GM21576 (cell line): Measurements from ENCODE around the gene TRIM45.
"Not testable (repeated sequence)": the region's sequence is repeated elsewhere in the genome, so short reads cannot be mapped to it uniquely, and the experiment has no call there.

ENCODE experiments used
- ATAC-seq: cut with Tn5 transposase; IDR thresholded peaks from one replicate; pipeline ENCODE4 v1.9.1; 2021; ENCODE audit warnings: mild to moderate bottlenecking, moderate library complexity; ENCODE audit not compliant: unreplicated experiment

TRIM45 gene

DNA sequence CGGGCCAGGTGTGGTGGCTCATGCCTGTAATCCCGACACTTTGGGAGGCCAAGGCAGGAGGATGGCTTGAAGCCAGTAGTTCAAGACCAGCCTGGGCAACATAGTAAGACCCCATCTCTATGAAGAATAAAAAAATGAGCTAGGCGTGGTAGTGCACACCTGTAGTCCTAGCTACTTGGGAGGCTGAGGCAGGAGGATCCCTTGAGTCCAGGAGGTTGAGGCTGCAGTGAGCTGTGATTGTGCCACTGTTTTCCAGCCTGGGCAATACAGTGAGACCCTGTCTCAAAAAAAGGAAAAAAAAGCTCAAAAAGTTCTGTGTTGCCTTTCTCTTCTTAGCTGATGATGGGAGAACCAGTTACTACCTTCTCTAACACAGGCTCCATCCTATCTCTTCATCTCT lies 19.7 kb downstream of the TRIM45 start:
- not testable (repeated sequence) for ATAC-seq

DNA sequence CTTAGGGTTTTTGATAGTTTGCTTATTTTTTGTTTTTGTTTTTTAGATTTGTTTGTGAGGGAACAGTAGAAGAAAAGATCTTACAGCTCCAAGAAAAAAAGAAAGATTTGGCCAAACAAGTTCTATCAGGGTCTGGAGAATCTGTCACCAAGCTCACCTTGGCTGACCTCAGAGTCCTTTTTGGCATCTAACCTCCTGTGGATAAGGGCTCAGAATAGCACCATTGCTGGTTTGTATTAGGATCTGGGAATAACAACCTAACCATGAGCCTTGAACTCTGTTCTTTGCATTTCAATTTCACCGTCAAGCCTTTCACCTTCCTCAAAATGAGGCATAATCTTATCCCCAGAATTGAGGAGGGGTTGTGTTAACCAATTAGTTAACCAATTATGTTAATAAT lies 20.2 kb downstream of the TRIM45 start:
- no peak for ATAC-seq

DNA sequence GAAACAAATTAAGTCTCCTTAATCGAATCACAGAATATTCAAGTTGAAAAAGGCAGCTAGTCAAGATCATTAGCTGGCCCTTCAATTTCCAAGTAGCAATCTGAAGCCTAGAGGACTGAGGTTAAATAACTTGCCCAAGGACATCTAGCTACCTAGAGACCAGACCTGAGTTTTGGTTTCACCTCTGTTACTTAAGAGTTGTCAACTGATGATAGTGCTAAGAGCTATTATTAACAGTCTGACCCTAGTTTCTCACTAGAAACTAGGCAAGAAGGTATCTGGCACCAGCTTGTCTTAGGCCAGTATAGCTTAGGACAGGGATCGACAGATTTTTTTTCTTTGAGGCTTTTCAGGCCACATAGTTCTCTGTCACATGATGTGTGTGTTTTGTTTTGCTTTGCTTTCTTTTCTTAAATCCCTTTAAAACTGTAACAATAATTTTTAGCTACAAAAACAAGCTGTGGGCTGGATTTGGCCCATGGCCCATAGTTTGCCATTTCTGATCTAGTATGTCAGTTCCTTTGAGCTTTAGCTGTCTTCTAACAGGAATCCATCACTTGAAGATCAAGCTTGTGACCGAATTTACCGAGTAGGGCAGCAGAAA lies 23.2 kb downstream of the TRIM45 start:
- ATAC-seq, result no peak

DNA sequence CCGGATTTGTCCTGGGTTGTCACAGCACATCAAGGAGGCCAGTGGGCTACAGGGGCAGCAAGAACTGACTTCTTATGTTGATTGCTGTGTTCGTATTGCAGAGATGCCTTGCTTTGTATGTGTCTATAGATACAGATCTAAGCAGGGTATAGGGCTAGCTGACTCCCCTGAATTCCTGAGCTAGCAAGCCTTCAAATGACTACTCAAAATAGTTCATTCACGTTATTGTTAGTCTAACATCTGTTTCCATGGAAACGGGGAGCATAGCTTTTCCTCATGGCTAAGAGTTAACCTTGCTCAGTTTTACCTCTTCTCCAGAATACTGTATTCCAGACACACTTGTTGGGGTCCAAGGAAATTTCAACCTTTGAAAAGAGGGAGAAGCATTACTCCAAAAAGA lies 24.1 kb downstream of the TRIM45 start:
- ATAC-seq, result no peak

DNA sequence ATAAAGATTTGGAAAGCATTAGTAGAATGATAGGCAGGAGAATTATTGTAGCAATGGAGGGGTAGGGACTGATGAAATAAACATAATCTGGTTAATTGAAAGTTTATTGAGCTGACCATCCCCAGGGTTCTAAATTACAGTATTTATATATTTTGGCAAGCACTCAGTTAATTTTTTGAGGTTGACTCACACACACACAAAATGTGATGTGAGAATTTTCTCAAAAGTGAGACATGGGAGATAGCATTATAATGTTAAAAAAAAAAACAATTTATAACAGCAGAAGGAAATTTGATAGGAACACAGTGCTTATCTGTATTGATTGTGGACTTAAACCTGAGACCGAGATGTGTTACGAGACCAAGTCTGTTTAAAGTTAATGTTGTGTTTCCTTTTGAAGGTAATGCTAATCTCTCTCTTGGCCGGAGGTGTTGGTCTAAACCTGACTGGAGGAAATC lies 24.6 kb downstream of the TRIM45 start:
- no peak for ATAC-seq

DNA sequence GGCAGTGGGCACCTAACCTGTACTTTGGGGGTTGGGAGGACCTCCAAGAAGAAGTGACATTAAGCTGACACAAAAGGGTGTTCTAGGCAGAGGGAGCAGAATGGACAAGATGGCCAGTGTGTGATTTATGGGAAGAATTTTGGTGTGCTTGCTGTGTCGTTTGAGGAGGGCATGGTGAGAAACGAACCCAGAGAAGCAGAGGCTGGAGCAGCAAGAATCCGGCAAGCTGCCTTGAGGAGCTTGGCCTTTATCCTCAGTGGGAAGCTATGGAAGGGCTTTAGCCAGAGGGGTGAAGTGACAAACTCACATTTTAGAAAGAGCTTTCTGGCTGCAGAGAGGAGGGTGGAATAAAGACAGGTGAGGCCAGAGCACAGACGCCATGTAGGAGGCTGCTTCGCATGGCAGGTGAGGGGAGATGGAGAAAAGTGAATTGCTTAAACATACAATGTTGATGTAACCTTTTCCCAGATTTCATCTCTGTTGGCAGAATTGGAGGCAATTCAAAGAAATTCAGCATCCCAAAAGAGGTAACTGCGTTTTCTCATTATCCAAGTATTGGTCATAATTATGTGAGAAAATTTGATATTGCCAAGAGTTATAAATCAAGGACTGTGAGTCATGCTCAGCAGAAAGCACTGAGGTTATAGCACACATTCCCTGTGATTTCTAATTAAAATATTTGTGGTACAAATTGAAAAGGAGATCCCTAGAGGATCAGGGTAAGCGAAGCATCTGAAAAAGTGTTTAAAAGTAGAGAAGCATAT lies 26.5 kb downstream of the TRIM45 start:
- ATAC-seq, result no peak

DNA sequence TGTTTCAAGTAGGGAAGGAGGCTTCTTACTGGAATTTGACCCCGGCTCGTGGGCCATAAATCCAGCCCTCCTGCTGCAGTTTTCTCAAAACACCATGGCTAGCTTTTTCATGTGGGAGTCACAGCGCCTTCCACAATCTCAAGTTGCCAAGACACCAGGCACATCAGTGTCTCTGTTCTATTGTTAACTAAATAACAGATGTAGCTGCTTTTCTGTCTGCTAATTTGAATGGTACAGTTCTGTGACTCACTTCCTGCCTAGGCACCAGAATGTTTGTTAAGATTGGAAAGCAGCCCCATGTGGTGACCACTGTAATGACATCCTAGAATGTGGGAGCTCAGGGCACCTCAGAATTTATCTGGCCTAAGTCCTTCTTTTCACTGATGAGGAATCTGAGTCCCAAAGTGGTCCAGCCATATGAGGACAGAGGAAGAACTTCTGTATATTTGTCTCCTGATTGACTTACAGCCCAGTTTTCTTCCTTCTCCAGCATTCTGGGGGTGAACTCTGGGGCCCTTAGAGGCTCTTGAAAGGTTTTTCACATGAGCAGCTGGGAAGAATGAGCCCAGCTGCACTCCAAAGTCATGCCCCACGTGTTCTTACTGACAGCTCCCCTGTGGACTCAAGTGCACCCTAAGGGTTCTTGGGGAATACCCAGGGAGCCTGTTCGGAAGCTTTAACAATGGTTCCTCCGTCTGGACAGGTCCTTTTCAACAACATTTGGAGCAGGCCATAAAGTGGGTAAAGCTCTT lies 27.5 kb downstream of the TRIM45 start:
- peak; percentile 78 for ATAC-seq

DNA sequence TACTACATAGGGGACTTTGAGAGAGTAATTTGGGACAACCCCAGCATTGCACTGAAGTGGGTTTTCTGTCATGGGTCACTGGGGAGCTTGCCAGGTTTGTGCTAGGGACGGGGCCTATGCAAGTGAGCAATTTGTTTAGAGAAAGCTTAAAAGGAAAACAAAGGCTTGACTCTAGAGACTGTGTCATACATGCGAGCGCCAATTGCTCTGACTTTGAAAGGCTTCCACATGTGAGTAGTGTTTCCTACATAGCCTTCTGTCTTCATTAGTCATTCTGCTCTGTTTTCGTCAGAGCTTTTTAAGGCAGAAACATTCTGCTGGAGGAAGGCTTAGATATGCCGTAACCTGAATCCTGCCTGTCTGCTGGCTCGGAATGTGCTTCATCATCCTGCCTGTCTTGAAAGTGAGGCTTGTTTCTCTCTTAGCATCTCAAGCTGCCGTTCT lies 28.4 kb downstream of the TRIM45 start:
- ATAC-seq, result no peak

DNA sequence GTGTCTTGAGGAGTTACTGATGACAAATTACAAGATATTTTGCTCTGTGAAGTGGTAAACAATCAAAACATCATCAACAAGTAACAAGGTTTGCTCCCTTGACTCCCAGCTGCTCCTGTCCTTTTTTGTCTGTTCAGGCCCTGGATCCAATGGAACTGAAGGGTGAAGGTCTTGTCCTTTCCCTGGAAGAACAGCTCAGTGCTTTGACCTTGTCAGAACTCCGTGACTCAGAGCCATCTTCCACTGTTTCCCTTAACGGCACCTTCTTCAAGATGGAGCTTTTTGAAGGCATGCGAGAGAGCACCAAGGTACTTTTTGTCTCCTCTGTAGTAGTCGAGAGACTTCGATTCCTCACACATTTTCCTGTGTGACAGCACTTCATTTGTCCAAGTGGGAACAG lies 29.0 kb downstream of the TRIM45 start:
- ATAC-seq, result no peak

DNA sequence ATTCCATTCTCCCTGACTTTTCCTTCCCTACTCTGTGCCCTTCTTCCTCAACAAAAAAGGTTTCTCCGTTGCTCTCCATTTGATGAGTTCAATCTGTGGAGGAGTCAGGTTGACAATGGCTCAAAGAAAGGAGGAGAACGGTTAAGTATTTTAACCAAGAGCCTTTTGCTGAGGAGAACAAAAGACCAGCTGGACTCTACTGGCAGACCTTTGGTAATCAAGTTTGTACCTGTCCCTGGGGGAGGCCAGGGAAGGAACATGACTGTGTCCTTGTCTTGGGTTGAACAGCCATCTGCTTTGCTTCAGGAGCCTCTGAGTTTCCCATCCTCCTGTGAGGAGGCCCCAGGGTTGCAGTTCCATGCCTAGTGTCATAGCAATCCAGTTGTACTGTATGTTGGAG lies 31.6 kb downstream of the TRIM45 start:
- no peak for ATAC-seq

DNA sequence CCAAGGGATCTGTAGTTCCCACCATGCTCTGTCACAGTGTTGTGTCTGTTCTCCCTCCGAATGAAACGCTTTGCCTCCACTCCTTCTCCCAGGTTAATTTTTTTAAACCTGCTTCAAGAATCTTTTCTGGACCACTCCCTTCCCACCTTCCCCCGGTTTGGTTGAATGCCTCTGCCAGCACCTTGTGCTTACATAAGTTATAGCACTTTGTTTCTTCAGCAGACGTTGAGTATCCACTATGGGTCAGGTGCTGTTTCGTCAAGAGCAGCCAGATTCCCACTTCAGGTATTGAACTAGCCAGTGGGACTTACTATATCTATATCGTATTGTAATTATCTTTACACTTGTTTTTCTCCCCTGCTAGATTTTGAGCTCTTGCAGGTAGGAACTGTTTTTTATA lies 33.9 kb downstream of the TRIM45 start:
- no peak for ATAC-seq

DNA sequence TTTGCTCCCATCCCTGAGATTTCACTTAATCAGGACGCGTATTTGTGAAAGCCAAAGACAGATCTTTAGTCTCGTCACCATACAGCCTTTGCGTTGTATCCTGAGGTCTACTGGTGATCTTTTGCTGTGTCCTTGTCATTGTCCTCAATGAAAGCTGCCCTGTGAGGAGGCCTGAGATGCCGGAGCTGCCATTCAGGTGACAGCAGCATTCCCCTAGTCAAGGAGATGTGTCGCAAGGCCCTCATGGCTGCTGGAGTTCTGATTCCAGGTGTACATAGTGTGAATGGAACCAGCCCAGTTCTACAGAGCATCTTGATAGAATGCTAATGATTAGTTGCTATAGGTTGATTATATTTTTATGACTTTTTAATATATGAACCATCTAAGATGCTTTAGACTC lies 37.3 kb downstream of the TRIM45 start:
- no peak for ATAC-seq

DNA sequence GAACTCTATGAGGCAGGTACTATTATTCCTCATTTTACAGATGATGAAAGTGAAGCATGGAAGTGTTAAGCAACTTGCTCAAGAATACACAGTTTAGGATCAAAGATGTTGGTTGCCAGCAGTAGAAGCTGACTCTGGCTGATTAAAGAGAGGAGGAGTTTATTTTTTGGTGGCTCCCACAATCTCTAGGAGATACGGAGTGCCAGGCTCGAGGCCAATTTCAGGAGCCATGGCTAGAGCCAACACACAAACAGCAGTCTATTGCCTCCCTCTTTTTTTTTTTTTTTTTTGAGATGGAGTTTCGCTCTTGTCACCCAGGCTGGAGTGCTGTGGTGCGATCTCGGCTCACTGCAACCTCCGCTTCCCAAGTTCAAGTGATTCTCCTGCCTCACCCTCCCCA lies 41.8 kb downstream of the TRIM45 start:
- ATAC-seq, result no peak

DNA sequence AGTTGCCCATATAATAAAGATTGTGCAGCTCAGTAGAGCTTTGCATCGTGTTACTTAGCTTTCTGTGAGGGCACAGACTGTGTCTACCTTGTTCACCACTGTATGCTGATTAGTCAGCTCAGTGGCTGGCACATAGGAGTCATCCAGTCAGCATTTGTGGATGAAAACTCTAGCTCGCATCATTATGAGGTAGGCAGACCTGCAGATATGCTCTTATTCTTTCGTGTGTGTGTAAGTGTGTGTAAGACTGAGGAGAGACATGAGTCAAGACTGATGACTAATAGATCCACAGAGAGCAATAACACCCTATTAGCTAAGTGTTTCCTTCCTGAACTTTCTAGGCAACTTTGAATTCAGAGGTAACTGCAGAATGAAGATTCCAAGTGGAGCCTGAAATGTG lies 44.3 kb downstream of the TRIM45 start:
- ATAC-seq, result no peak

DNA sequence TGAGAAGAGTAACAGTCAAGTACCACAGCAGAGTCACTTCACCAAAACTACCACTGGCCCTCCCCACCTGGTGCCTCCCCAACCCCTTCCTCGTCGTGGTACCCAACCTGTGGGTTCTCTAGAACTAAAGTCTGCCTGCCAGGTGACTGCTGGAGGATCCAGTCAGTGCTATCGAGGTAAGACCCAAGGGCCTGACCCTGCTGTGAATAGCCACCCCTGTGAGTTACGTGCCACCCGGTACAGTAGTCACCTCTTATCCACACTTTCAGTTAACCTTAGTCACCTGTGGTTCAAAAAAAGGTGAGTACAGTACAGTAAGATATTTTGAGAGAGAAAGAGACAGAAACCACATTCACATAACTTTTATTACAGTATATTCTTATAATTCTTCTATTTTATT lies 44.9 kb downstream of the TRIM45 start:
- ATAC-seq, result no peak

DNA sequence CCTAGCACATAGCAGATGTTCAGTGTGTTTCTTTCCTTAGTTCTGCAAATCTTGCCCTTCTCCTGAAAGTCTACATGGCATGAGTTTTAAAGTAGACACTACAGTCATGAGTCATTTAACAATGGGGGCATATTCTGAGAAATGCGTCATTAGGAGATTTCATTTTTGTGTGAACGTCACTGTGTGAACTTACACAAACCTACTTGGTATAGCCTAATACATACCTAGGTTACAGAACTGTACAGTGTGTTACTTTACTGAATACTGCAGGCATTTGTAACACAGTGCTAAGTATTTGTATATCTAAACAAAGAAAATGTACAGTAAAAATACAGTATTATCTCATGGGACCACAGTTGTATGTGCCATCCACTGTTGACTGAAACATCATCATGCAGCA lies 51.4 kb downstream of the TRIM45 start:
- no peak for ATAC-seq

DNA sequence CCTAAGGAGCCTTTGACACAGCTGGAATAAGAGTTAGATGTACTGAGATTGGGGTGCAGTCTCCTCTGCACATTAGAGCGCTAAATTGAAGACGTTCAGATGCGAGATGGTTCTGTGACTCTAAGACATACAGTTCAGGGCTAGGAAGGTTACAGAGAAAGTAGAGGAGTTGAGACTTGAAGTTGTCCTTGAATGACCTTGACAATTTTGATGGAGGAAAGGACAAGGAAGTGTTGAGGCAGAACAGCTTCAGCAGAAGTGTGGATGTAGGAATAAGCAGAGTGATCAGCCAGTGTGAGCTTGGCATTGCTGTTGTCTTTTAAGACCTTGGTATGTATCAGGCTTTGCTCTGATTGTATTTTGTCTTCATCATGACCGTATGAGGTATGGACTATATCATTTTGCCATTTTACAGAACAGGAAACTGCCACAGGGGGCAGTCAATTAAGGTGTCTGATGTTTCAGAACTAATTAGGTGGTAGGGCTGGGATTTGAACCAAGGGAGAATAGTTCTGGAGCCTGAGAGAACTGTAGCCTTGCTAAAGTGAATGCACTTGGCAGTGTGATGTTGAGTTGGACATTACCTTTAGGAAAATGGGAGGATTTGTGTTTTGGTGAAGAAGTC lies 52.2 kb downstream of the TRIM45 start:
- ATAC-seq, result no peak

DNA sequence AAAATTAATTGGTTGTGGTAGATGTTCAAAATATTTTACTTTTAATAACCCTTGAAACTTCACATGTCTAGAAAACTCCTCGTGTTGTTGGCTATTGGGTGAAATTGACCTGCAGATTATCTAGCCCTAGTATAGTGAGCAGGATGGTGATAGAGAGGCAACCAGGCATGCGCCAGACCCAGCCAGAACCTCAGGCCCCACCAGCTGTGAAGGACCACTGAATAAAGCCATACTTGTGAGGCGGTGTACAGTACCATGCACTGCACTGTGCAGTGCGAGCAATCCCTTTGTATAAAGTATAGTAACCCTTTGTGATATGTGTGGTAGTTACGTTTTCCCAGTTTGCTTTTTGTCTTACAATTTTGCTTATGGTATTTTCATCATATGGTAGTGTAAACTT lies 53.0 kb downstream of the TRIM45 start:
- ATAC-seq, result no peak

DNA sequence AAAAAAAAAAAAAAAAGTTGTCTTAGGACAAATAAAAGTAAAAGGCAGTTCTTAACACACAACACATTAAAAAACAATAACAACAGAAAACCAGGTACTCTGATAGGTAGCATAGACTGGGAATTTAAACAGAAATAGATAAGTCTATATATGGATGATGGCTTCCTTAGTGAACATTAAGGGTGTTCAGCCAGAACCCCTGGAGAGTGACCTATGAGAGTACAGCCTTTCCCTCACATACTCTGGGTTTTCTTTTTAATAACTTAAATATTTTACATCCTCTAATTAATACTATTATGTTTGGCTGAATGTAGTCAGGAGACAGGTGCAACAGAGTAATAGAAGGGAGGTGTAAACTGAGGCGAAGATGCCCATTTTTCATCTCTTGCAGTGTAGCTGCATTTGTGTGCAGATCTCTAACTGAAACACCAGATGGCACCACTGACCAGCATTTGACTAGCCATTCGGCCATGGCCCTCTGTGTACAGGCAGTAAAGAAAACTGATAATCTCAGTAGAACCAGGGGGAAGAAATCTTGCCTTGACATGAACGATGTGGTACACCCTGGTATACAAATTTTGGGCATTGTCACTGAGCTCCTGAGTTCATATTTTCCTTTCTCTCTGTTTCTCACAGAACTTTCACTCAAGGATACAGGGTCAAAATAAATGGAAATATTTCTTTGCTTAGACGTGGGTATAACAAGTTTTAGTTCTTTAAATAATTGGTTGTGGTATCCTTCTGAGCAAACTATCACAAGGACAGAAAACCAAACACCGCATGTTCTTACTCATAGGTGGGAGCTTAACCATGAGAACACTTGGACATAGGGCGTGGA lies 53.8 kb downstream of the TRIM45 start:
- no peak for ATAC-seq

DNA sequence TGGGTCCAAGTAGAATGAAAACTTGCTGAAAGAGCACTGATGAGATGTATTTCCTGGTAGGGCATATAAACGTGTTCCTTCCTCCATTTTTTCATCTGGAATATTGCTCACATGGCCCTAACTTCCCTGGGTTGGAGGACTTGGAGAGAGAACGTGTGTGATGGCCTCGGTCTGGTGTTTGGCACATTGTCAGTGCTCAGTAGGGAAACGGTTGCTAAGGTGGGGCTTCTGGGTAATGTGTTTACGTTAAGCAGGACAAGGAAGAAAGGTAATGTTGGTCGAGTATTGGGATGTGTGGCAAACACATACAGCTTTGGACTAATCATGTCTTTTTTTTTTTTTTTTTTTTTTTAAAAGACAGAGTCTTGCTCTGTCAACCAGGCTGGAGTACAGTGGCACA lies 55.2 kb downstream of the TRIM45 start:
- ATAC-seq, result no peak

DNA sequence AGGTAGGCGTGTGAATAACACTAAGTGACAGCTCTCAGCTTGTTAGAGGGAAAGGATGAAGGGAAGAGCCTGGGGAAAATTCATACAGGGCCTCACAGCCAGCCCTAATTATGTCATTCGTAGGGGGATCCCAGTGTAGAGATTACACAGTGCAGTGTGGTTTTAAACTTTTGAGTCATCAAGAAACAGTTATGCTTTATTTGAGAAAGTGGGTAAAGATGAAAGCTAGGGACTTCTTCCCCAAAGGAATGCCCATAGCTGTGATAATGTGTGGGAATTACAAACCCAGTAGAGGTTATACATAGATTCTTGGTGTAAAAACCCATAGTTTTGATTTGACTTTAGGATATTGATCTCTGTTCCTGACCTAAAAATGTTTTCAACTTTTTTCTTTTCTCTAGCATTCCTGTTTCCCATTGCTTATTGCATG lies 59.5 kb downstream of the TRIM45 start:
- no peak for ATAC-seq
